HepG2 (cell line): ENCODE results near the gene GDF15.

Source experiments
- CC2D1A ChIP-seq: sonication (generic); formaldehyde crosslinking; IDR thresholded peaks from 2 replicates; pipeline ENCODE4 v1.8.1; 2023; ENCODE audit warnings: mild to moderate bottlenecking, missing genetic modification reagents
- EZH2 ChIP-seq: conservative IDR thresholded peaks from 2 replicates; pipeline ENCODE4 v1.6.1; 2012; ENCODE audit warnings: mild to moderate bottlenecking, low read depth, low read length, moderate library complexity
- MEF2D ChIP-seq: sonication (generic); formaldehyde crosslinking; IDR thresholded peaks from 2 replicates; pipeline ENCODE4 v1.5.1; 2020; ENCODE audit warnings: mild to moderate bottlenecking, missing genetic modification reagents
- MYC ChIP-seq: sonication (generic); formaldehyde crosslinking; IDR thresholded peaks from 2 replicates; pipeline ENCODE4 v1.9.0; 2021; ENCODE audit warnings: missing genetic modification reagents, borderline replicate concordance
- NFYB ChIP-seq: sonication (generic); formaldehyde crosslinking; IDR thresholded peaks from 2 replicates; pipeline ENCODE4 v1.4.0; 2020; ENCODE audit warnings: missing genetic modification reagents
- NR2C2 ChIP-seq: sonication (generic); formaldehyde crosslinking; IDR thresholded peaks from 2 replicates; pipeline ENCODE4 v1.4.0; 2020; ENCODE audit warnings: missing genetic modification reagents, mild to moderate bottlenecking, moderate library complexity, borderline replicate concordance
- ZFP36L2 ChIP-seq: sonication (generic); formaldehyde crosslinking; IDR thresholded peaks from 2 replicates; pipeline ENCODE4 v1.4.0; 2020; ENCODE audit warnings: missing genetic modification reagents
- ZNF24 ChIP-seq: fragments of 450-650 bp; IDR thresholded peaks from 2 replicates; pipeline ENCODE4 v1.6.1; 2017; ENCODE audit warnings: antibody characterized with exemption, mild to moderate bottlenecking
- ZNF317 ChIP-seq: sonication (generic); formaldehyde crosslinking; IDR thresholded peaks from 2 replicates; pipeline ENCODE4 v1.5.0; 2020; ENCODE audit warnings: mild to moderate bottlenecking, missing genetic modification reagents
- ZNF446 ChIP-seq: sonication (generic); formaldehyde crosslinking; IDR thresholded peaks from 2 replicates; pipeline ENCODE4 v1.5.0; 2020; ENCODE audit warnings: mild to moderate bottlenecking, missing genetic modification reagents
- ZNF792 ChIP-seq: IDR thresholded peaks from 2 replicates; pipeline ENCODE4 v1.6.1; 2016
- TF ChIP-seq, protein P1 (sequence below): sonication (generic); formaldehyde crosslinking; IDR thresholded peaks from 2 replicates; pipeline ENCODE4 v1.8.0; 2022; ENCODE audit warnings: missing genetic modification reagents, mild to moderate bottlenecking, moderate library complexity, borderline replicate concordance
- TF ChIP-seq, protein P2 (sequence below): sonication (generic); formaldehyde crosslinking; IDR thresholded peaks from 2 replicates; pipeline ENCODE4 v1.5.0; 2020; ENCODE audit warnings: mild to moderate bottlenecking, missing genetic modification reagents, moderate library complexity

DNA sequence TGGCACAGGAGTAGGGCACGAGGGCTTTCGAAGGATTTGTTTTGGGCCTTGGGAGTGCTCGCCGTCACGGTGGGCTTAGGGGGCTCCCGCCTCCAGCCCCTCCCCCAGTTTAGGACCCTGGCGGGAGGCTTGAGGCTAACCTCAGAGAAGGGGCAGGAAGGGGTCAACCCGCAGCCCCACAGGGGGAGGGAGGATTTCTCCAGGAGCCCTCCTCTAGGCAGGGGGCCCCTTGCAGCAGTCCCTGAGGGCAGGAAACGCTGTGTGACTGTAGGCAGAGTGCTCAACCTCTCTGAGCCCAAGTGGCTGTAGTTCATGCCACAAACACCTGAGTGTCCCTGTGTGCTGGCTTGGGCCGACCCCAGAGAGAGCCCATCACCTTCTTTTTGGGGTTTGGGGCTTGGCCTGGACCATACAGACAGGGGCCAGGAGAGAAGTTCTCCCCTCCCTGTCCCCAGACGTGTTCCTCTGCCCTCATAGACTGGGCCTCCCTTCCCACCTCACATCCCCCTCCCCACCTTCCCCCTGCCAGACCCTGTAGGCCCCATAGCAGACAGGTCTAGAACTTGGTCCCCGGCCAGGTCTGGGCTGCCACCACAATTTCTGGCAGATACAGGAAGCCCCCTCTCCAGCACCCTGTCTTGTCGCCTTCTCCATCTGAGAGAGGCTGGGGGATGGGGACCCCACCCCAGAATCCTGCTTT lies 43.9 kb downstream of the GDF15 start:
- TF ChIP-seq, protein P1, sequence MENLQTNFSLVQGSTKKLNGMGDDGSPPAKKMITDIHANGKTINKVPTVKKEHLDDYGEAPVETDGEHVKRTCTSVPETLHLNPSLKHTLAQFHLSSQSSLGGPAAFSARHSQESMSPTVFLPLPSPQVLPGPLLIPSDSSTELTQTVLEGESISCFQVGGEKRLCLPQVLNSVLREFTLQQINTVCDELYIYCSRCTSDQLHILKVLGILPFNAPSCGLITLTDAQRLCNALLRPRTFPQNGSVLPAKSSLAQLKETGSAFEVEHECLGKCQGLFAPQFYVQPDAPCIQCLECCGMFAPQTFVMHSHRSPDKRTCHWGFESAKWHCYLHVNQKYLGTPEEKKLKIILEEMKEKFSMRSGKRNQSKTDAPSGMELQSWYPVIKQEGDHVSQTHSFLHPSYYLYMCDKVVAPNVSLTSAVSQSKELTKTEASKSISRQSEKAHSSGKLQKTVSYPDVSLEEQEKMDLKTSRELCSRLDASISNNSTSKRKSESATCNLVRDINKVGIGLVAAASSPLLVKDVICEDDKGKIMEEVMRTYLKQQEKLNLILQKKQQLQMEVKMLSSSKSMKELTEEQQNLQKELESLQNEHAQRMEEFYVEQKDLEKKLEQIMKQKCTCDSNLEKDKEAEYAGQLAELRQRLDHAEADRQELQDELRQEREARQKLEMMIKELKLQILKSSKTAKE, result no peak
- TF ChIP-seq MEF2D (CRISPR knock-in tag) (no peak), ZNF792 (CRISPR knock-in tag) (no peak), NR2C2 (CRISPR knock-in tag) (no peak), NFYB (CRISPR knock-in tag) (no peak), ZFP36L2 (CRISPR knock-in tag) (no peak), ZNF446 (CRISPR knock-in tag) (no peak), MYC (CRISPR knock-in tag) (no peak), ZNF317 (CRISPR knock-in tag) (no peak), ZNF24 (no peak), CC2D1A (no peak), EZH2 (no peak)
- TF ChIP-seq, protein P2, sequence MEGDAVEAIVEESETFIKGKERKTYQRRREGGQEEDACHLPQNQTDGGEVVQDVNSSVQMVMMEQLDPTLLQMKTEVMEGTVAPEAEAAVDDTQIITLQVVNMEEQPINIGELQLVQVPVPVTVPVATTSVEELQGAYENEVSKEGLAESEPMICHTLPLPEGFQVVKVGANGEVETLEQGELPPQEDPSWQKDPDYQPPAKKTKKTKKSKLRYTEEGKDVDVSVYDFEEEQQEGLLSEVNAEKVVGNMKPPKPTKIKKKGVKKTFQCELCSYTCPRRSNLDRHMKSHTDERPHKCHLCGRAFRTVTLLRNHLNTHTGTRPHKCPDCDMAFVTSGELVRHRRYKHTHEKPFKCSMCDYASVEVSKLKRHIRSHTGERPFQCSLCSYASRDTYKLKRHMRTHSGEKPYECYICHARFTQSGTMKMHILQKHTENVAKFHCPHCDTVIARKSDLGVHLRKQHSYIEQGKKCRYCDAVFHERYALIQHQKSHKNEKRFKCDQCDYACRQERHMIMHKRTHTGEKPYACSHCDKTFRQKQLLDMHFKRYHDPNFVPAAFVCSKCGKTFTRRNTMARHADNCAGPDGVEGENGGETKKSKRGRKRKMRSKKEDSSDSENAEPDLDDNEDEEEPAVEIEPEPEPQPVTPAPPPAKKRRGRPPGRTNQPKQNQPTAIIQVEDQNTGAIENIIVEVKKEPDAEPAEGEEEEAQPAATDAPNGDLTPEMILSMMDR, result no peak
